Inflammatory macrophage treated with lipopolysaccharide for 1 hour (primary cell): ENCODE results near the gene ABCC1.

Experiments used
- DNase-seq, 2 donors: peaks; one replicate each; pipeline ENCODE4 v3.0.0-alpha.2; 2020 to 2022

Gene ABCC1

DNA sequence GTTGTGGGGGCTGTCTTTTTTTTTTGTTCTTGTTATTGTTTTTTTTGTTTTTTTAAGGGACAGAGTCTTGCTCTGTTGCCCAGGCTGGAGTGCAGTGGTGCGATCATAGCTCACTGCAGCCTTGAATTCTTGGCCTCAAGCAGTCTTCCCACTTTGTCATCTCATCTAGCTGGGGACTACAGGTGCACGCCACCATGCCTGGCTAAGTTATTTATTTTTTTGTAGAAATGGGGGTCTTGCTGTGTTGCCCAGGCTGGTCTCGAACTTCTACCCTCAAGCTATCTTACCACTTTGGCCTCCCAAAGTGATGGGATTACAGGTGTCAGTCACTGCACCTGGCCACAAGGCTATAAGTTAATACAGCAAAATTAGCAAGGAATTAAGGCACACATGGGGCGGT is 101.7 kb downstream of the ABCC1 start:
- DNase-seq = no peak

GRCh38 chr16:16052916-16053315 is 103.5 kb downstream of the ABCC1 start:
- DNase-seq = no peak

- DNase-seq = no peak
Observed at GRCh38 chr16:16057102-16057501, 107.7 kb downstream of the ABCC1 start.

DNA sequence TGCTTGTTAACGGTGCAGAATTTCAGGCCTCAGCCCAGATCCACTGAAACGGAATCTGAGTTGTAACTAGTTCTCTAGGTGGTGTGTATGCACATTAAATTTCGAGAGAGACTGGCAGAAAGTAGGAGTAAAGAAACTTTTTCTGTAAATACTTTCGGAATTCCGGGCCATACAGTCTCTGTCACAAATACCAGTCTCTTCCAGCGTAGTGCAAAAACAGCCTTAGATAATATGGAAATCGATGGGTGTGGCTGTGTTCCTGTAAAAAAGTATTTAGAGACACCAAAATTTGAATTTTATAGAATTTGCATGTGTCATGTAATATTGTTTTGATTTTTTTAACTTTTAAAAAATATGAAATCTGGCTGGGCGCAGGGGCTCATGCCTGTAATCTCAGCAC is 109.7 kb downstream of the ABCC1 start:
- no peak for DNase-seq

DNA sequence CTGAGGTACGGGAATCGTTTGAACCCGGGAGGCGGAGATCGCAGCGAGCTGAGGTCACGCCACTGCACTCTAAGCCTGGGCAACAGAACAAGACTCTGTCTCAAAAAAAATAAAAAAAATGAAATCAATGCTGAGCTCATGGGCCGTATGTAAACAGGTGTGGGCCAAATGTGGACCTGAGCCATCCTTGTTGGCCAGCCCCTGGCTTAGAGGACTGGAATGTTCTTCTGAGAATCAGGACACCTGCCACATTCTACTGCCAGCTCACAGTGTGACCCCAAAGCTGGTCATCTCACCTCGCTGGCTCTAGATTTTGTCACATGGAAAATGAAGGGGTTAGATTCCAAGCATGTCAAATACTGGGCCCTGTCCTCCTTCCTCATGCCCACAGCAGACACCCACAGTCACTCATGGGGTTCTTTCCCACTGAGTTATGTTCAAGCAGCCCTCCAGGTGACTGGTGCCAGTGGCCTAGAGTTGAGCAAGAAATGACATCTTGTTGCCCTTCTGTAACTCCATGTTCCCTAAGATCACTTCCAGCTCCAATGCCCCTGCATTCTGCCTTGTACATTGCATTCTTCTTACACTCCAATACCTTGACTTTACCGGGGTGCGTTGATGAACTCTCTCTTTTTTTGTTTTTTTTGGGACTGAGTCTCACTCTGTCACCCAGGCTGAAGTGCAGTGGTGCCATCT is 110.6 kb downstream of the ABCC1 start:
- DNase-seq = no peak

DNA sequence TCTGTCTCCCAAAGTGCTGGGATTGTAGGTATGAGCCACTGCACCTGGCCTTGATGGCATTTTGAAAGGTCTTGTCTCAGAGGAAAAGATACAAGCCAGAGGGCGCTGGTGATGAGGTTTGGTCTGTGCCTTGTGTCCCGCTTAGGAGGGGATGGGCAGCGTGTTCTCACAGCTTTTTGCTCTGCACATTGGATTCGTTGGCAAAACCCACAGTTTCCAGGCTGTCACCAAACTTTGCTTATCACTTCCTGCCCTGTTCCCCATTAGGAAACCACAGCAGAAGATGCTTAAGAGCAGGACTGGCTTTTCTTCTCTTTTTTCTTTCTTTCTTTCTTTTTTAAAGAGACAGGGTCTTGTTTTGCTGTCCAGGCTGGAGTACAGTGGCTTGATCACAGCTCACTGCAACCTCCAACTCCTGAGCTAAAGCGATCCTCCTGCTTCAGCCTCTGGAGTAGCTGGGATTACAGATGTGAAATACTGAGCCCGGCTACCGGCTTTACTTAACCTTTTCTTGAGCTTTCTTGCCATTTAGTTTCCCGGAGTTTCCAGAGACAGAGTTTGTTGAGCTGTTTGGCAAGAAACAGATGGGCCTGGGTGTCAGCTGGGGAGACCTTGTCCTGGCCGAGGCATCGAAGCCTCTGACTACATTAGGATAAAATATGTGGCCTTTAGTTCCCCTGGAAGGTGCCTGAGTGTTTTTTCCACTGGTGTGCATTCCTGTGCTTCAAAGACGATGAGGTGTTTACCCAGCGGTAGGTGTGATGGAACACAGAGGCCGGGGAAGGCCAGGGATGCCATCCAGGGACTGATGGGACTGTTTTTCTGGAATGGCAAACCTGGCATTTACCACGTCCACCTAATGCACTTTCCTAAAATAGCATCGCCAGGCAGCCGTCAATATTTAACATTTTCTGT is 112.9 kb downstream of the ABCC1 start:
- DNase-seq = no peak

DNA sequence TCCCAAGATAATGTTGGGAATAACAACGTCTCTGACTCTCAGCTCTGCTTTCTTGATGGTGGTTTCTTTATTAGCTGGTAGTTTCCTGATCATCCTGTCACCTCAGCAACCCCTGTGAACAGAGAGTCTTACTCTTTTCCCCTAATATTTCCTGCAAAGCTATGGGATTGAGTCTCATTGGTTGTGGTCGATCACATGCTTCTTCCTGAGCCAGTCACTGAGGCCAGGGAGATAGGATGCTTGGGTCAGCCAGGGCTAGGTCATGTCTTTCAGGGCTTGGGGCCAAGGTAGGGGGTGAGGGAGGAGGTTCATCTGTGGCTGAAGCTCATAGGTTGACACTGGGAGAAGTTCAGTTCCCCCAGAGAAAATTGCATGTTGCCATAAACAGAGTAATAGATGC is 114.3 kb downstream of the ABCC1 start:
- no peak for DNase-seq

DNA sequence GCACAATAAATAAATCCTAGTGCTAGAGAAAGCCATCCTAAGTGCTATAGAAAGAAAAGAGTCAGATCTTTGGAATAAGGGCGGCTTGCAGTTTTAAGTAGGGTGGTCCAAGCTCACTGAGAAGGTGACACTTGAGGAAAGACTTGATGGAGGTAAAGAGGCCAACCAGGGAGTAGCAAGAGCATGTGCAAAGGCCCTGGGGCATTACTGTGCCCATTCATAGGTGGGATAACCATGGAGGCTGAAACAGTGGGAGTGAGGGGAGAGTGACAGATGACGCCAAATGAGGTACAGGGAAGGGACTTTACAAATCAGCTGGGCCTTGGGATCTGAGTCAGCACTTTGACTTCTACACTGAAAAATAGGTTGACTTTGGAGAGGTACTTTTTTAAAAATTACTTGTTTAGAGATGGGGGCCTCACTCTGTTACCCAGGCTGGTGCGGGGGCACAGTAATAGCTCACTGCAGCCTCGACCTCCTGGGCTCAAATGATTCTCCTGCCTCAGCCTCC is 115.5 kb downstream of the ABCC1 start:
- DNase-seq = no peak

DNA sequence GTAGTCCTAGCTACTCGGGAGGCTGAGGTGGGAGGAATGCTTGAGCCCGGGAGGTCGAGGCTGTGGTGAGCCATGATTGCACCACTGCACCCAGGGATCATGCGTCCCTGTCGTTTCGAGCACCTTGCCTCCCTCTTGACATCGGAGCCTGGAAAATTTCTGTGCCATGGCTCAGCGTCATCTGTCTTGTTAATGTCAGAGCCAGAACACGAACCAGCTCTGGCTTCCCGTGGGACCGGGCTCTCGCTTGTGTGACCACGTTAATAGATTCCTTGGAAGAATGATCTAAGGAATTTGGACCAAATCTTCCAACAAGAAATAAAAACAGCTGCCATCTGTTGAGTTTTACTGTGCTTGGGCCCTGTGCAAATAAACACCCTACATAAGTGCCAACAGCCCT is 117.7 kb downstream of the ABCC1 start:
- no peak for DNase-seq

GRCh38 chr16:16071631-16072244 is 122.3 kb downstream of the ABCC1 start:
- DNase-seq = peak in 1 of 2 donors; percentile 18

DNA sequence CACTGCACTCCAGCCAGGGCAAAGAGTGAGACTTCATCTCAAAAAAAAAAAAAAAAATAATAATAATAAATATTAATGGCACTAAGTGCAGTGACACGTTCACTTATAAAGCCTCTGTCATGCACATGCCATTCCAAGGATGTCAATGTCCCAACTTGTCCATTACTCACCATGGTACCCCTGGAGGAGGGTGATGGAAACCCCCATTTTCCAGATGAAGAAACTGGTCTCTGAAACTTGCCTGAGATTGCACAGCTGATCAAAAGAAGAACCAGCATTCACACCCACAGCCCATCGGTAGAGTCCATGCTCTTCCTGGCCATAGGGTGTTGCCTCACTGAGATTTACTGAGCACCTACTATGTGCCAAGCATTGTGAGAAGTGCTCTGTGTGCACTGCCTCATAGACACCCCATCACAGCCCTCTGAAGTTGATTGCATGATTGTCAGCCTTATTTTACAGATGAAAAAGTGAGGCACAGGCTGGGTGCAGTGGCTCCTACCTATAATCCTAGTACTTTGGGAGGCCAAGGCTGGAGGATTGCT is 123.7 kb downstream of the ABCC1 start:
- peak; percentile 66 to 94 for DNase-seq

GRCh38 chr16:16073891-16074881 is 124.8 kb downstream of the ABCC1 start:
- DNase-seq = peak; percentile 17 to 45

DNA sequence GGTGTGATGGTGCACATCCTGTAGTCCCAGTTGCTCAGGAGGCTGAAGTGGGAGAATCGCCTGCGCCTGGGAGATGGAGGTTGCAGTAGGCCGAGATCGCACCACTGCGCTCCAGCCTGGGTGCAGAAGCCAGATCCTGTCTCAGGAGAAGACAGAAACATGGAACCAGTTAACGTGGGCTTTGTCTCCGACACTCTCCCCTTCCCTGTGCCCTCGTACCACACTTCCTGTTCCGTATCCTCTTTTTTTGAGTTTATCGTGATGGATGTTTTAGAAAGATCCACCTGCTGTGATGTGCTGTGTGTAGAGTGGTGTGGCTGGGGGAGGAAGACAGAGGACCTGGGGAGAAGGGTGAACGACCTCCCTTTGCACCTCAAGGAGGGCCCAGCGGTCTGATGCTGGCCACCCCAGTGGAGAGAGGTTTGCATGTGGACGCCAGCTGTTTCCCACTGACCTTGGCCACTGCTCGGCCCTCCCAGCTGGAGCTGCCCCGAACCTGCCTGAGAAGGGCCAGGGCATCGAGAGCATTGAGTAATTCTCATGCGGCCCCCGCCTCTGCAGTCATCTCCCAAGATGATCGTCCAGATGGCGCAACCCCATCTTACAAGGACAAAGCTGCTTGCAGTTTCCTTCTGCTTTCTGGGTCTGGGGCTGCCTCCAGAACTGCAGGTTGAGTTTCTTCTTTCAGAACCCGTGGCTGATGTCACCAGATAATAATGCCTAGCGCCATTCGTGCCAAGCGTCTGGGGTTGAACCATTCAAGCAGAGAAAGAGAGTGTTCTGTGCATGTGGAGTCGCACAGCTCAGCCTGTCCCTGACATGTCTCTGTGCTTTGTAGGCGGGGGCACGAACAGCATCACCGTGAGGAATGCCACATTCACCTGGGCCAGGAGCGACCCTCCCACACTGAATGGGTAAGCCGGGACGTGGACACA is 126.3 kb downstream of the ABCC1 start:
- peak; percentile 93 to 98 for DNase-seq

- DNase-seq = peak; percentile 63 to 79
Observed at GRCh38 chr16:16076423-16076813, 127.0 kb downstream of the ABCC1 start.

- no peak for DNase-seq
Observed at GRCh38 chr16:16080465-16081065, 131.1 kb downstream of the ABCC1 start.

- no peak for DNase-seq
Observed at GRCh38 chr16:16081141-16081540, 131.7 kb downstream of the ABCC1 start.

- no peak for DNase-seq
Observed at GRCh38 chr16:16082255-16082654, 132.8 kb downstream of the ABCC1 start.

GRCh38 chr16:16083421-16084156 is 134.2 kb downstream of the ABCC1 start:
- DNase-seq = no peak

GRCh38 chr16:16084874-16085273 is 135.5 kb downstream of the ABCC1 start:
- DNase-seq = no peak
